OCI-LY1 (cell line): ENCODE measurements around the gene RAB25.

ENCODE experiments used
- H2AFZ ChIP-seq: fragments of 200-600 bp; sonication (generic), shearing (Covaris generic); 2 replicates; pipeline ENCODE4 v1.6.0; 2014; ENCODE audit warnings: antibody characterized with exemption, mild to moderate bottlenecking, low read length
- H3F3A ChIP-seq: fragments of 200-600 bp; sonication (generic), shearing (Covaris generic); 2 replicates; pipeline ENCODE4 v1.6.0; 2014; ENCODE audit warnings: mild to moderate bottlenecking, antibody characterized with exemption, low read length, moderate library complexity; ENCODE audit not compliant: insufficient read depth
- H3K27ac ChIP-seq: fragments of 200-600 bp; sonication (generic); 2 replicates; pipeline ENCODE4 v1.5.1; 2014; ENCODE audit warnings: low read length, mixed run types, mild to moderate bottlenecking, low read depth; ENCODE audit not compliant: poor library complexity, severe bottlenecking
- H3K27me3 ChIP-seq: fragments of 200-600 bp; sonication (generic); 2 replicates; pipeline ENCODE4 v1.6.0; 2014; ENCODE audit warnings: antibody characterized with exemption, mild to moderate bottlenecking, low read length, moderate library complexity; ENCODE audit not compliant: insufficient read depth
- H3K36me3 ChIP-seq: fragments of 200-600 bp; sonication (generic); 2 replicates; pipeline ENCODE4 v1.6.1; 2014; ENCODE audit warnings: mild to moderate bottlenecking, antibody characterized with exemption, low read length, moderate library complexity, mixed read lengths; ENCODE audit not compliant: insufficient read depth
- H3K4me1 ChIP-seq: fragments of 200-600 bp; sonication (generic); 2 replicates; pipeline ENCODE4 v1.5.1; 2014; ENCODE audit warnings: mild to moderate bottlenecking, low read length, moderate library complexity; ENCODE audit not compliant: insufficient read depth, severe bottlenecking
- H3K4me2 ChIP-seq: fragments of 200-600 bp; sonication (generic), shearing (Covaris generic); 2 replicates; pipeline ENCODE4 v1.6.1; 2014; ENCODE audit warnings: low read length
- H3K4me3 ChIP-seq: fragments of 200-600 bp; sonication (generic); 2 replicates; pipeline ENCODE4 v1.5.1; 2014; ENCODE audit warnings: low read length, low read depth, mild to moderate bottlenecking, mixed read lengths; ENCODE audit not compliant: poor library complexity, severe bottlenecking
- H3K79me2 ChIP-seq: fragments of 200-600 bp; shearing (Covaris generic); 2 replicates; pipeline ENCODE4 v1.6.1; 2016; ENCODE audit warnings: mixed run types, low read length, mixed read lengths; ENCODE audit not compliant: insufficient read depth
- H3K9ac ChIP-seq: fragments of 200-600 bp; sonication (generic), shearing (Covaris generic); 2 replicates; pipeline ENCODE4 v1.6.1; 2014; ENCODE audit warnings: mild to moderate bottlenecking, low read length, mixed read lengths
- H3K9me2 ChIP-seq: fragments of 200-600 bp; sonication (generic), shearing (Covaris generic); 2 replicates; pipeline ENCODE4 v1.6.1; 2014; ENCODE audit warnings: low read depth, mild to moderate bottlenecking, low read length, mixed read lengths
- H3K9me3 ChIP-seq: fragments of 200-600 bp; shearing (Covaris generic); 2 replicates; pipeline ENCODE4 v1.6.1; 2014; ENCODE audit warnings: low read length, mixed read lengths
- H4K20me1 ChIP-seq: fragments of 200-600 bp; sonication (generic), shearing (Covaris generic); 2 replicates; pipeline ENCODE4 v1.6.0; 2016; ENCODE audit warnings: mild to moderate bottlenecking, low read length; ENCODE audit not compliant: insufficient read depth
- CTCF ChIP-seq: fragments of 200-600 bp; sonication (generic), shearing (Covaris generic); IDR thresholded peaks from 2 replicates; pipeline ENCODE4 v1.5.1; 2017; ENCODE audit warnings: mild to moderate bottlenecking, antibody characterized with exemption, low read length, moderate library complexity, mixed read lengths
- EZH2 ChIP-seq: fragments of 200-600 bp; sonication (generic), shearing (Covaris generic); IDR thresholded peaks from 2 replicates; pipeline ENCODE4 v1.8.0; 2017; ENCODE audit warnings: borderline replicate concordance, mixed run types, mild to moderate bottlenecking, antibody characterized with exemption, low read length, moderate library complexity, mixed read lengths

The RAB25 gene

GRCh38 chr1:156090138-156090839, 29.3 kb downstream of the RAB25 start:
- no peak overlapping the region for H3K4me2 ChIP-seq
- no peak overlapping the region for H3K27ac ChIP-seq
- H3K4me1 ChIP-seq: no peaks in the 10 kb centered on the region

DNA sequence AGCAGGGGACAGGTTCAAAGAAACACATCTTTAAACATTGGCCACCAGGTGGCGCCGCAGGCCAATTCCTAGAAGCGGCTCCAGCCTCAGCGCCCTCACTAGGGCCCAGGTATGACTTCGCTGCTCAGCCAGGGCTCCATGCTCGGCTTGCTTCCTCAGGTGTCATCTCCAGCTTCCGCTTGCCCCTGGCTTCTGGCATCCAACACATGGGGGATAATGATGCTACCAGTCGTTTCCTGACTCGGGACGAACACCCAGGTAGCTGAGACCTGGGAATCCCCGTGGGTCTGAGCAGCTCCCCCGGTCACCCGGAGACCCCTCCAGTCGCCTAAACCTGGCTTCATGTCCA, 29.9 kb downstream of the RAB25 start:
- H3K9ac ChIP-seq: no peak overlapping the region
- no peak overlapping the region for H3K27ac ChIP-seq
- no peaks in the 10 kb centered on the region for H3F3A ChIP-seq
- no peaks in the 10 kb centered on the region for H3K4me1 ChIP-seq
- TF ChIP-seq EZH2: no peak
- TF ChIP-seq CTCF: peak; percentile 84
- H3K4me3 ChIP-seq: no peak overlapping the region
- no peaks in the 10 kb centered on the region for H3K9me2 ChIP-seq
- H3K79me2 ChIP-seq: no peaks in the 10 kb centered on the region
- no peaks in the 10 kb centered on the region for H4K20me1 ChIP-seq
- no peaks in the 10 kb centered on the region for H3K9me3 ChIP-seq
- peaks cover 4% of the 10 kb centered on the region; the same call in 1 of the 2 replicates for H3K27me3 ChIP-seq
- no peak overlapping the region for H2AFZ ChIP-seq
- no peak overlapping the region for H3K4me2 ChIP-seq
- no peaks in the 10 kb centered on the region for H3K36me3 ChIP-seq

More at GRCh38 chr1:156090138-156090839, 29.3 kb downstream of the RAB25 start:
- no peaks in the 10 kb centered on the region for H3K36me3 ChIP-seq
- no peaks in the 10 kb centered on the region for H3F3A ChIP-seq
- peaks cover 4% of the 10 kb centered on the region; the same call in 1 of the 2 replicates for H3K27me3 ChIP-seq
- no peaks in the 10 kb centered on the region for H3K79me2 ChIP-seq
- no peak overlapping the region for H3K9ac ChIP-seq
- no peak for TF ChIP-seq CTCF
- no peak for TF ChIP-seq EZH2
- no peaks in the 10 kb centered on the region for H3K9me3 ChIP-seq
- no peak overlapping the region for H2AFZ ChIP-seq
- H3K4me3 ChIP-seq: no peak overlapping the region
- H4K20me1 ChIP-seq: no peaks in the 10 kb centered on the region
- no peaks in the 10 kb centered on the region for H3K9me2 ChIP-seq

DNA sequence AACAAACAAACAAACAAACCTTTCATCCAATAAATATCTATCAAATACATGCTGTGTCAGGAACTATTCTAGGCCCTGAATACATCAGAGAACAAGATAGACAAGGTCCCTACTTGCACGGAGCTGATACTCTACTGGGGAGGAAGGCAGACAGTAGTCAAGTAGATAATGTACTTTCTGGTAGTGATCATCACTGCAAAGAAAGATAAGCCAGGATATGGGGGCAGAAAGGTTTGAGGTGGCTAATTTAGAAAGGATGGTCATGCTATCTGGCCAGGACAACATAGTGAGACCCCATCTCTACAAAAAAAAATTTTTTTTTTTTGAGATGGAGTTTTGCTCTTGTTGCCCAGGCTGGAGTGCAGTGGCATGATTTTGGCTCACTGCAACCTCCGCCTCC, 30.6 kb downstream of the RAB25 start:
- no peak overlapping the region for H3K27ac ChIP-seq
- H3K4me1 ChIP-seq: no peaks in the 10 kb centered on the region
- no peak overlapping the region for H3K4me3 ChIP-seq
- TF ChIP-seq CTCF: no peak
- no peak for TF ChIP-seq EZH2
- H3F3A ChIP-seq: no peaks in the 10 kb centered on the region
- no peaks in the 10 kb centered on the region for H3K9me2 ChIP-seq
- H3K27me3 ChIP-seq: peaks cover 4% of the 10 kb centered on the region; the same call in 1 of the 2 replicates
- no peak overlapping the region for H3K4me2 ChIP-seq
- no peaks in the 10 kb centered on the region for H3K36me3 ChIP-seq
- no peaks in the 10 kb centered on the region for H3K79me2 ChIP-seq
- no peaks in the 10 kb centered on the region for H3K9me3 ChIP-seq
- no peak overlapping the region for H2AFZ ChIP-seq
- no peaks in the 10 kb centered on the region for H4K20me1 ChIP-seq
- H3K9ac ChIP-seq: no peak overlapping the region
